GM10248 (cell line): ENCODE measurements around the gene LRRC43.

Source experiments
- CTCF ChIA-PET: fragments of 300-600 bp; sonication (Branson Sonifier 250); formaldehyde crosslinking; extraction: SDS; loops from one replicate; lab custom pipeline; 2021; ENCODE audit warnings: antibody characterized with exemption; lab: Yijun Ruan, JAX
- POLR2A ChIA-PET: fragments of 350-650 bp; sonication (Branson Sonifier 250); formaldehyde crosslinking; extraction: SDS; loops from one replicate; lab custom pipeline; 2020; ENCODE audit warnings: antibody characterized with exemption; lab: Yijun Ruan, JAX
- DNase-seq: peaks from one replicate; pipeline ENCODE4 v3.0.0; 2012; ENCODE audit errors: extremely low spot score
- TF ChIP-seq, protein P1 (sequence below): IDR thresholded peaks from 2 replicates; pipeline ENCODE4 v1.5.1; 2012; ENCODE audit warnings: mild to moderate bottlenecking, low read depth; ENCODE audit errors: extremely low read depth, missing control alignments, control extremely low read depth

LRRC43 gene

DNA sequence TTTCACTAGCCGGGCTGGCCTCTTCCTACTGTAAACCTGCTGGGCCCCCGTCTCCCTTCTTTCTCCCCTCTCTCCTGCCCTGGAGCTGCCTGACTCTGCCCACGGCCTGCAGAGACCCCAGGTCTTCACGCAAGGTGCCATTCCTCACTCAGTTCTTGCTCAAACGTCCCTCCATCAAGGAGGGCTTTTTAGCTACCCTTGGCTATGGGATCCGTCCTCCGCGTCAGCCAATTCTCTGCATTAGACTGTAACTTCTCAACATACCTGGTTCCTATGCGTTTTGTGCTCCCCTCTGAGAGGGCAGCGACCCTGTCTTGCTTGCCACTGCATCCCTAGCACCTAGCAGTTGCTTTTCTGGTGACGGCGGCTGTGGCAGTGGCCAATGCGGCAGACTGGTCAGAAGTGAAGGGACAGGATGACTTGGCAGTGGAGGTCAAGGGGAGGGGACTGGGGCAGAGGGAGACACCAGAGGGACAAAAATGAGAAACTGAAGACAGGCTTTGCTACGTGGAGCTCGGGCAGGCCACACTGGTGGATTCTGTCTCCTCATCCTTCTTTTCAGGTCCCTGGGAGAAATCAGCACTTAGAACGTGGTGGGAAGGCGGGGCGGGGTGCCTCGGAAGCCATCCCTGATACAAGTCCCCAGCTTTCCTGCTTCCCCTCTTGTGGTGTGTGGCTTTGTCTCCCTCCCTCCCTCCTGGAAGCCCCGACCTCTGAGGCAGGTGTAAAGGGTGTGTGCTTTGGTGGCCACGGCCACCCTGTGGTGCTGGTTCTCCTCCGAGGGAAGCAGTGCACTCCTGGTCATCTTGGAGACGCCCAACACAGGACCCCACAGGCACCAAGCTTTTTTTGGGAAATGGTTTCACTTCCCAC, 22.4 kb downstream of the LRRC43 start:
- TF ChIP-seq, protein P1, sequence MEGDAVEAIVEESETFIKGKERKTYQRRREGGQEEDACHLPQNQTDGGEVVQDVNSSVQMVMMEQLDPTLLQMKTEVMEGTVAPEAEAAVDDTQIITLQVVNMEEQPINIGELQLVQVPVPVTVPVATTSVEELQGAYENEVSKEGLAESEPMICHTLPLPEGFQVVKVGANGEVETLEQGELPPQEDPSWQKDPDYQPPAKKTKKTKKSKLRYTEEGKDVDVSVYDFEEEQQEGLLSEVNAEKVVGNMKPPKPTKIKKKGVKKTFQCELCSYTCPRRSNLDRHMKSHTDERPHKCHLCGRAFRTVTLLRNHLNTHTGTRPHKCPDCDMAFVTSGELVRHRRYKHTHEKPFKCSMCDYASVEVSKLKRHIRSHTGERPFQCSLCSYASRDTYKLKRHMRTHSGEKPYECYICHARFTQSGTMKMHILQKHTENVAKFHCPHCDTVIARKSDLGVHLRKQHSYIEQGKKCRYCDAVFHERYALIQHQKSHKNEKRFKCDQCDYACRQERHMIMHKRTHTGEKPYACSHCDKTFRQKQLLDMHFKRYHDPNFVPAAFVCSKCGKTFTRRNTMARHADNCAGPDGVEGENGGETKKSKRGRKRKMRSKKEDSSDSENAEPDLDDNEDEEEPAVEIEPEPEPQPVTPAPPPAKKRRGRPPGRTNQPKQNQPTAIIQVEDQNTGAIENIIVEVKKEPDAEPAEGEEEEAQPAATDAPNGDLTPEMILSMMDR = no peak
- ChIA-PET POLR2A (interaction anchor here (0.7 to 0.9 kb wide), 2 partner anchors 21 kb away, joined by 3 to 4 read pairs; partner anchors contain the start of gene DIABLO), CTCF (interaction anchor here (0.7 to 1.6 kb wide), 2 partner anchors 11 to 75 kb away, joined by 3 to 4 read pairs; no protein-coding TSS in a partner anchor)
- DNase-seq = no peak

DNA sequence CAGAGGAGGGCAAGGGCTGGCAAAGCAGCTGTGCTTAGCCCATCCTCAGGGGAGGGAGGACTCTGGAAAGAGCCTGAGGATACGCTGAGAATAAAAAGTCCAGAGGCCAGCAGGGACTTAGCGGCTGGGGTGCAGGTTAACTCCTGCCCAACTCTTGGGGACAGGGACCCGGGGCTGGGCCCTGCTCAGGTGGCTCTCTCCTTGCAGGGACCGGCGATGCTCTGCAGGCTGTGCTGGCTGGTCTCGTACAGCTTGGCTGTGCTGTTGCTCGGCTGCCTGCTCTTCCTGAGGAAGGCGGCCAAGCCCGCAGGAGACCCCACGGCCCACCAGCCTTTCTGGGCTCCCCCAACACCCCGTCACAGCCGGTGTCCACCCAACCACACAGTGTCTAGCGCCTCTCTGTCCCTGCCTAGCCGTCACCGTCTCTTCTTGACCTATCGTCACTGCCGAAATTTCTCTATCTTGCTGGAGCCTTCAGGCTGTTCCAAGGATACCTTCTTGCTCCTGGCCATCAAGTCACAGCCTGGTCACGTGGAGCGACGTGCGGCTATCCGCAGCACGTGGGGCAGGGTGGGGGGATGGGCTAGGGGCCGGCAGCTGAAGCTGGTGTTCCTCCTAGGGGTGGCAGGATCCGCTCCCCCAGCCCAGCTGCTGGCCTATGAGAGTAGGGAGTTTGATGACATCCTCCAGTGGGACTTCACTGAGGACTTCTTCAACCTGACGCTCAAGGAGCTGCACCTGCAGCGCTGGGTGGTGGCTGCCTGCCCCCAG, 23.4 kb downstream of the LRRC43 start:
- CTCF ChIA-PET = interaction anchor here (1.3 kb wide), 1 partner anchor 16 kb away, joined by 5 read pairs; no protein-coding TSS in a partner anchor
- POLR2A ChIA-PET = interaction anchor here (0.9 kb wide), 1 partner anchor 20 kb away, joined by 4 read pairs; the partner anchor contains the start of gene DIABLO

DNA sequence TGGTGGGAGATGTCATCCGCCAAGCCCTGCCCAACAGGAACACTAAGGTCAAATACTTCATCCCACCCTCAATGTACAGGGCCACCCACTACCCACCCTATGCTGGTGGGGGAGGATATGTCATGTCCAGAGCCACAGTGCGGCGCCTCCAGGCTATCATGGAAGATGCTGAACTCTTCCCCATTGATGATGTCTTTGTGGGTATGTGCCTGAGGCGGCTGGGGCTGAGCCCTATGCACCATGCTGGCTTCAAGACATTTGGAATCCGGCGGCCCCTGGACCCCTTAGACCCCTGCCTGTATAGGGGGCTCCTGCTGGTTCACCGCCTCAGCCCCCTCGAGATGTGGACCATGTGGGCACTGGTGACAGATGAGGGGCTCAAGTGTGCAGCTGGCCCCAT, 24.1 kb downstream of the LRRC43 start:
- no peak for DNase-seq

More for the DNA sequence above, 23.4 kb downstream of the LRRC43 start:
- DNase-seq = no peak
- TF ChIP-seq, protein P1 = no peak

DNA sequence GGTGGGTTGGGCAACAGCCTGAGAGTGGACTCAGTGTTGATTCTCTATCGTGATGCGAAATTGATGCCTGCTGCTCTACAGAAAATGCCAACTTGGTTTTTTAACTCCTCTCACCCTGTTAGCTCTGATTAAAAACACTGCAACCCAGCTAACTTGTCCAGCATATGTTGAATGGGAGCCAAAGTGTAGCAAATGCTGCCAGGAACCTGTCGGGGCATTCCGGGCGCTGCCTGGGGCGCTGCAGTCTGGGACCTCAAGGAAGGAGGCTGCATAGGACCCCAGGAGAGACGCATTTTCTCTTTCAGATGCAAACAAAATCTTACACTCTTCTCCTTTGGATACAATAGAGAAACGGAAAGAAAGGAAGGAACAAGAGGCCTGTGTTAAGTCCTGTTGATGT, 24.5 kb downstream of the LRRC43 start:
- ChIA-PET CTCF (interaction anchor here (1.3 kb wide), 1 partner anchor 17 kb away, joined by 5 read pairs; no protein-coding TSS in a partner anchor), POLR2A (no interaction called here)
- no peak for DNase-seq
- TF ChIP-seq, protein P1 = no peak

More for the DNA sequence above, 24.1 kb downstream of the LRRC43 start:
- TF ChIP-seq, protein P1 = no peak
- POLR2A ChIA-PET = no interaction called here
- CTCF ChIA-PET = interaction anchor here (1.3 kb wide), 1 partner anchor 16 kb away, joined by 5 read pairs; no protein-coding TSS in a partner anchor

DNA sequence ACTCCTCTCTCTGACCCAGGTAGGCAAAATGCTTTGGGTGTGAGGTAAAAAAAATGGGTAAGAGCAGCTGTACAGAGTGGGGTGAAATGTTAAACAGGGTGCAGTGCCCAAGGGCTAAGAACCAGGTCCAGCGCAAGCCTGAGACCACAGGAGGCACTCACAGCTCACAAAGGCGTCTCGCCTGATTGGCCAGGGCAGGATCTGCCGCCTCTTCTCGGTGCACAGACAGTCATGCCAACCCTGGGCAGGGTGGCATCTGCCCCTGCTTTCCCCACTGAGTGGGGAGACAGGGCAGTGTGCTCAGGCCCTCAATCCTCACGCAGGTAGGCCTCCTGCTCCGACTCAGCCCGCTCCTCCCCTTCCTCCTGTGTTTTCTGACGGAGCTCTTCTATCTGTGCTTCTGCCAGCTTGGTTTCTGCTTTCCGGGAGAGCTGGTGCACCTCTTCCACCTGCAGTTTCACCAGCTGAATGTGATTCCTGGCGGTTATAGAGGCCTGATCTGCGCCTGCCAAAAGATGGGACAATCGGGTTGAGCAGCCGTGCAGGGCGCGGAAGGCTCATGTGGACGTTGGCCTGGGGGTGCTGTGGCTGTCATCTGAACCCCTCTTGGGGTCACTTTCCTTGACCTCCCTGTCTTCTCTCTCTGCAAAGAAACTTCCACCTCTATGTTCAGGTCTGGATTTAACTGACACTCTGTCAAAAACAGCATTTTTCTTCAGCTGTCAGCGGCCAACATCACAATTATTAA, 25.3 kb downstream of the LRRC43 start:
- DNase-seq = no peak
- POLR2A ChIA-PET = no interaction called here
- CTCF ChIA-PET = no interaction called here
- TF ChIP-seq, protein P1 = no peak
